Measurements from ENCODE around the gene SERGEF.

DNA sequence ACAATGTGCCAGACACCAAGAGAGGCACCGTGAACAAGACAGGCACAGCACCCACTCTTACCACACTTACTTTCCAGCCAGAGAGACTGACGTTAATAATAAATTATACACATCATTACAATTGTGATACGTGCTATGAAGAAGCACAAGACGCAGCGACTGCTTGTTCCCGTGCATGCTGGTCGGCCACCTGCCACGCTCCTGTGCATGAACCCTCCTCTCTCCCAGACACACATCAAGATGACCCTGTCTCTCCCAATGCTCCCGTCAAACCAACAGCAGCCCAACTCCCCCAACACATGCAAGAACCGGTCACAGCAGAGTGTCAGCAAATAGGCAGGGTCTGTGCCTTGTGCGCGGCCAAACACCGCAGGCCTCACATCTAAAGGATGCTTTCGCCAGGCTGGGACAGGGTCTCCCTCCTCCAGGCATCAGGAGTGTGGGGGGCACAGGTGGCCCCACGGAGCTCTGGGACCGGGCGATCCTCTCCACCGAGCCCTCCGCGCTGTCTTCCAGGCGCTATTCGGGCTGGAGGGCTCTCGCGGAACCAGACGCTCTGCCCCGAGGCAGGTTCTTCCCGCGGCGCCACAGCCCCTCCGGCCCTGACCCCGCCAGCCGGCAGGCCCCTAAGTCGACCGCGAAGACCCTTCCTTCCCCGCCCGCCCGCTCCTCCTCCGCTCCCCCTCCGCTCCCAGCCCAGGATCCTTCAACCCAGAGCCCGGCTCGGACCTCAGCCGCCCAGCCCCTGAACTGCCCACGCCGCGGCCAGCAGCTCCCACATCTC is 533 bp downstream of the SERGEF start:
- TF ChIP-seq, protein P1, sequence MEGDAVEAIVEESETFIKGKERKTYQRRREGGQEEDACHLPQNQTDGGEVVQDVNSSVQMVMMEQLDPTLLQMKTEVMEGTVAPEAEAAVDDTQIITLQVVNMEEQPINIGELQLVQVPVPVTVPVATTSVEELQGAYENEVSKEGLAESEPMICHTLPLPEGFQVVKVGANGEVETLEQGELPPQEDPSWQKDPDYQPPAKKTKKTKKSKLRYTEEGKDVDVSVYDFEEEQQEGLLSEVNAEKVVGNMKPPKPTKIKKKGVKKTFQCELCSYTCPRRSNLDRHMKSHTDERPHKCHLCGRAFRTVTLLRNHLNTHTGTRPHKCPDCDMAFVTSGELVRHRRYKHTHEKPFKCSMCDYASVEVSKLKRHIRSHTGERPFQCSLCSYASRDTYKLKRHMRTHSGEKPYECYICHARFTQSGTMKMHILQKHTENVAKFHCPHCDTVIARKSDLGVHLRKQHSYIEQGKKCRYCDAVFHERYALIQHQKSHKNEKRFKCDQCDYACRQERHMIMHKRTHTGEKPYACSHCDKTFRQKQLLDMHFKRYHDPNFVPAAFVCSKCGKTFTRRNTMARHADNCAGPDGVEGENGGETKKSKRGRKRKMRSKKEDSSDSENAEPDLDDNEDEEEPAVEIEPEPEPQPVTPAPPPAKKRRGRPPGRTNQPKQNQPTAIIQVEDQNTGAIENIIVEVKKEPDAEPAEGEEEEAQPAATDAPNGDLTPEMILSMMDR (IDR thresholded peaks at IDR 0.05), result no peak
- TF ChIP-seq POLR2A (IDR thresholded peaks at IDR 0.05), result peak in 1 of 2 donors; percentile 6
